WI38 (cell line): Measurements from ENCODE around the gene FRMD4A.

Experiments
- H3K4me3 ChIP-seq: 2 replicates; pipeline ENCODE4 v1.5.1; 2011; ENCODE audit warnings: low read depth, mild to moderate bottlenecking, control low read depth, low read length
- CTCF ChIP-seq: IDR thresholded peaks from 2 replicates; pipeline ENCODE4 v1.5.1; 2012; ENCODE audit warnings: low read depth, mild to moderate bottlenecking, control low read depth, low read length

Gene FRMD4A

GRCh38 chr10:14271621-14272020 is 59.1 kb downstream of the FRMD4A start:
- no peak for TF ChIP-seq CTCF
- H3K4me3 ChIP-seq: no peak overlapping the region

- no peak for TF ChIP-seq CTCF
- H3K4me3 ChIP-seq: no peak overlapping the region
Measured at GRCh38 chr10:14270370-14270769, 60.4 kb downstream of the FRMD4A start.

GRCh38 chr10:14265709-14266108 is 65.0 kb downstream of the FRMD4A start:
- TF ChIP-seq CTCF: no peak
- H3K4me3 ChIP-seq: no peak overlapping the region

GRCh38 chr10:14262836-14263425 is 67.8 kb downstream of the FRMD4A start:
- no peak for TF ChIP-seq CTCF

GRCh38 chr10:14261336-14261735 is 69.4 kb downstream of the FRMD4A start:
- no peak overlapping the region for H3K4me3 ChIP-seq
- no peak for TF ChIP-seq CTCF

More at GRCh38 chr10:14262836-14263425, 67.8 kb downstream of the FRMD4A start:
- H3K4me3 ChIP-seq: no peak overlapping the region

- no peak overlapping the region for H3K4me3 ChIP-seq
- TF ChIP-seq CTCF: no peak
Measured at GRCh38 chr10:14259696-14260566, 70.8 kb downstream of the FRMD4A start.

- TF ChIP-seq CTCF: no peak
- no peak overlapping the region for H3K4me3 ChIP-seq
Measured at GRCh38 chr10:14254368-14254767, 76.4 kb downstream of the FRMD4A start.
